HepG2 (cell line): Measurements from ENCODE around the gene CCDC50. TPM values are rescaled to one million over a fixed set of nuclear protein-coding genes. Genes with fewer than 3 reads are reported as not detected.

Experiments used
- ARID4A ChIP-seq: sonication (generic); formaldehyde crosslinking; IDR thresholded peaks from 2 replicates; pipeline ENCODE4 v1.5.0; 2020; ENCODE audit warnings: mild to moderate bottlenecking, missing genetic modification reagents, borderline replicate concordance
- CBFB ChIP-seq: sonication (generic); formaldehyde crosslinking; IDR thresholded peaks from 2 replicates; pipeline ENCODE4 v1.4.0; 2020; ENCODE audit warnings: missing genetic modification reagents
- CBX1 ChIP-seq: IDR thresholded peaks from one replicate; pipeline ENCODE4 v1.6.1; 2016; ENCODE audit warnings: antibody characterized with exemption, low read depth
- CENPX ChIP-seq: sonication (generic); formaldehyde crosslinking; IDR thresholded peaks from 2 replicates; pipeline ENCODE4 v1.9.0; 2021; ENCODE audit warnings: mild to moderate bottlenecking, missing genetic modification reagents, moderate library complexity
- GLI4 ChIP-seq: sonication (generic); formaldehyde crosslinking; IDR thresholded peaks from 2 replicates; pipeline ENCODE4 v1.5.1; 2020; ENCODE audit warnings: missing genetic modification reagents, mild to moderate bottlenecking, moderate library complexity, borderline replicate concordance
- HCFC1 ChIP-seq: fragments of 150-350 bp; IDR thresholded peaks from 2 replicates; pipeline ENCODE4 v1.6.1; 2014; ENCODE audit warnings: low read depth, low read length
- HNF4A ChIP-seq: sonication (generic); formaldehyde crosslinking; IDR thresholded peaks from 2 replicates; pipeline ENCODE4 v1.4.0; 2020; ENCODE audit warnings: missing genetic modification reagents
- MATR3 ChIP-seq: sonication (generic); formaldehyde crosslinking; IDR thresholded peaks from 2 replicates; pipeline ENCODE4 v1.4.0; 2020; ENCODE audit warnings: missing genetic modification reagents
- PCBP1 ChIP-seq: fragments of 200-400 bp; formaldehyde crosslinking; IDR thresholded peaks from 2 replicates; pipeline ENCODE4 v1.6.1; 2017; ENCODE audit warnings: mild to moderate bottlenecking, low read depth, low read length, borderline replicate concordance
- SIX4 ChIP-seq: sonication (generic); formaldehyde crosslinking; IDR thresholded peaks from 2 replicates; pipeline ENCODE4 v1.4.0; 2020; ENCODE audit warnings: missing genetic modification reagents
- UBTF ChIP-seq: sonication (generic); formaldehyde crosslinking; IDR thresholded peaks from 2 replicates; pipeline ENCODE4 v1.4.0; 2020; ENCODE audit warnings: mild to moderate bottlenecking, missing genetic modification reagents
- ZBTB14 ChIP-seq: sonication (generic); formaldehyde crosslinking; IDR thresholded peaks from 2 replicates; pipeline ENCODE4 v1.4.0; 2020; ENCODE audit warnings: missing genetic modification reagents
- ZC3H4 ChIP-seq: sonication (generic); formaldehyde crosslinking; IDR thresholded peaks from 2 replicates; pipeline ENCODE4 v1.4.0; 2020; ENCODE audit warnings: missing genetic modification reagents, borderline replicate concordance
- ZFP82 ChIP-seq: sonication (generic); formaldehyde crosslinking; IDR thresholded peaks from 2 replicates; pipeline ENCODE4 v1.5.1; 2020; ENCODE audit warnings: mild to moderate bottlenecking, missing genetic modification reagents, borderline replicate concordance
- ZNF570 ChIP-seq: sonication (generic); formaldehyde crosslinking; IDR thresholded peaks from 2 replicates; pipeline ENCODE4 v1.4.0; 2020; ENCODE audit warnings: mild to moderate bottlenecking, missing genetic modification reagents, borderline replicate concordance
- ZNF672 ChIP-seq: sonication (generic); formaldehyde crosslinking; IDR thresholded peaks from 2 replicates; pipeline ENCODE4 v1.8.1; 2022; ENCODE audit warnings: missing genetic modification reagents
- ZNF724P ChIP-seq: sonication (generic); formaldehyde crosslinking; IDR thresholded peaks from 2 replicates; pipeline ENCODE4 v1.8.0; 2022; ENCODE audit warnings: missing genetic modification reagents, borderline replicate concordance
- ZNF740 ChIP-seq: sonication (generic); formaldehyde crosslinking; IDR thresholded peaks from 2 replicates; pipeline ENCODE4 v1.4.0; 2020; ENCODE audit warnings: missing genetic modification reagents
- ZSCAN20 ChIP-seq: sonication (generic); formaldehyde crosslinking; IDR thresholded peaks from 2 replicates; pipeline ENCODE4 v1.4.0; 2020; ENCODE audit warnings: missing genetic modification reagents, mild to moderate bottlenecking, borderline replicate concordance
- polyA plus RNA-seq, 8 experiments: library from polyadenylated mRNA; depleted of rRNA in 3 of 8; stranded (reverse) in 7 of 8; unstranded in 1 of 8; fragments of >200 nt; fragmentation: Illumina TruSeq in 4 of 8; extraction: Trizol in 4 of 8; gene quantifications; 2 replicates each; pipeline versions ENCODE4 v1.2.1 to v1.2.3, GENCODE V29; 2011 to 2016; ENCODE audit warnings: low read depth in 4 of 8, missing spikeins in 1 of 8, mixed read lengths in 1 of 8; ENCODE audit not compliant: insufficient read depth in 1 of 8
- total RNA-seq, 5 experiments: library from RNA; depleted of rRNA; stranded (reverse); fragments of >200 nt; fragmentation: Illumina TruSeq; extraction: Trizol; gene quantifications; 2 replicates each; pipeline ENCODE4 v1.2.3, GENCODE V29; 2016; ENCODE audit warnings: low read depth in 1 of 5

Gene CCDC50
- total and polyA plus RNA-seq, 2 of the 13 experiments (the other 11 are each of a cell fraction or from before 2014, with no cell fraction given) = 47.6 to 66.4 TPM

GRCh38 chr3:191329654-191330529, 698 bp downstream of the CCDC50 start, which contains the start of gene UTS2B (continued):
- peak; percentile 59; the same call in 1 of the 2 replicates for TF ChIP-seq UBTF (CRISPR knock-in tag)
- TF ChIP-seq HCFC1 = no peak
- no peak for TF ChIP-seq ZC3H4 (CRISPR knock-in tag)
- no peak for TF ChIP-seq ZNF672
- no peak for TF ChIP-seq CBFB (CRISPR knock-in tag)
- no peak for TF ChIP-seq ZNF724P
- no peak for TF ChIP-seq GLI4
- TF ChIP-seq ZNF740 = peak; percentile 60; the same call in 1 of the 2 replicates
- TF ChIP-seq CBX1 = no peak
- TF ChIP-seq ZSCAN20 (CRISPR knock-in tag) = 0 out of 2 replicates have a peak, but pooled peaks have one; percentile 46
- no peak for TF ChIP-seq ZBTB14 (CRISPR knock-in tag)
- TF ChIP-seq MATR3 (CRISPR knock-in tag) = no peak
- no peak for TF ChIP-seq HNF4A
- peak; percentile 67; the same call in 1 of the 2 replicates for TF ChIP-seq SIX4
- 0 out of 2 replicates have a peak, but pooled peaks have one; percentile 5 for TF ChIP-seq ZFP82 (CRISPR knock-in tag)
- TF ChIP-seq ARID4A (CRISPR knock-in tag) = peak; percentile 19; the same call in 1 of the 2 replicates
- no peak for TF ChIP-seq CENPX
- TF ChIP-seq ZNF570 (CRISPR knock-in tag) = no peak
- peak; percentile 59; the same call in 1 of the 2 replicates for TF ChIP-seq PCBP1
